IMR-90 (cell line): Measurements from ENCODE around the gene HOXA3. TPM values are rescaled to one million over a fixed set of nuclear protein-coding genes. Genes with fewer than 3 reads are reported as not detected.

ENCODE experiments used
- CEBPB ChIP-seq: IDR thresholded peaks from 2 replicates; pipeline ENCODE4 v1.6.1; 2012; ENCODE audit warnings: low read depth, low read length, improper control_type of control experiment
- CHD1 ChIP-seq: IDR thresholded peaks from 2 replicates; pipeline ENCODE4 v1.6.1; 2012; ENCODE audit warnings: low read depth, low read length, improper control_type of control experiment
- NFE2L2 ChIP-seq: fragments of 150-350 bp; IDR thresholded peaks from 2 replicates; pipeline ENCODE4 v1.6.1; 2016; ENCODE audit warnings: low read depth, mild to moderate bottlenecking, low read length
- POLR2A ChIP-seq: IDR thresholded peaks from 2 replicates; pipeline ENCODE4 v1.6.1; 2012; ENCODE audit warnings: mild to moderate bottlenecking, low read depth, low read length
- RCOR1 ChIP-seq: IDR thresholded peaks from 2 replicates; pipeline ENCODE4 v1.6.1; 2012; ENCODE audit warnings: mild to moderate bottlenecking, low read length, improper control_type of control experiment; ENCODE audit not compliant: insufficient replicate concordance
- polyA plus RNA-seq, 3 experiments: library from polyadenylated mRNA; depleted of rRNA; stranded (reverse); fragments of >200 nt; gene quantifications; 2 replicates each; pipeline ENCODE4 v1.2.3, GENCODE V29; 2012; ENCODE audit warnings: low replicate concordance in 1 of 3
- total RNA-seq: library from RNA; depleted of rRNA; stranded (reverse); fragments of >200 nt; gene quantifications from 2 replicates; pipeline ENCODE4 v1.2.3, GENCODE V29; 2012
- TF ChIP-seq, protein P1 (sequence below): conservative IDR thresholded peaks from 2 replicates; pipeline ENCODE4 v1.5.1; 2012; ENCODE audit warnings: mild to moderate bottlenecking, low read depth, low read length, improper control_type of control experiment

HOXA3 gene
- total and polyA plus RNA-seq, 2 of the 4 experiments (the other 2 are of a cell fraction) = 0.90 to 5.4 TPM

GRCh38 chr7:27173511-27173955, 21.1 kb upstream of the HOXA3 start (continued):
- TF ChIP-seq, protein P1, sequence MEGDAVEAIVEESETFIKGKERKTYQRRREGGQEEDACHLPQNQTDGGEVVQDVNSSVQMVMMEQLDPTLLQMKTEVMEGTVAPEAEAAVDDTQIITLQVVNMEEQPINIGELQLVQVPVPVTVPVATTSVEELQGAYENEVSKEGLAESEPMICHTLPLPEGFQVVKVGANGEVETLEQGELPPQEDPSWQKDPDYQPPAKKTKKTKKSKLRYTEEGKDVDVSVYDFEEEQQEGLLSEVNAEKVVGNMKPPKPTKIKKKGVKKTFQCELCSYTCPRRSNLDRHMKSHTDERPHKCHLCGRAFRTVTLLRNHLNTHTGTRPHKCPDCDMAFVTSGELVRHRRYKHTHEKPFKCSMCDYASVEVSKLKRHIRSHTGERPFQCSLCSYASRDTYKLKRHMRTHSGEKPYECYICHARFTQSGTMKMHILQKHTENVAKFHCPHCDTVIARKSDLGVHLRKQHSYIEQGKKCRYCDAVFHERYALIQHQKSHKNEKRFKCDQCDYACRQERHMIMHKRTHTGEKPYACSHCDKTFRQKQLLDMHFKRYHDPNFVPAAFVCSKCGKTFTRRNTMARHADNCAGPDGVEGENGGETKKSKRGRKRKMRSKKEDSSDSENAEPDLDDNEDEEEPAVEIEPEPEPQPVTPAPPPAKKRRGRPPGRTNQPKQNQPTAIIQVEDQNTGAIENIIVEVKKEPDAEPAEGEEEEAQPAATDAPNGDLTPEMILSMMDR = no peak
- TF ChIP-seq RCOR1 = no peak
- no peak for TF ChIP-seq CHD1
- no peak for TF ChIP-seq POLR2A
- no peak for TF ChIP-seq CEBPB
- no peak for TF ChIP-seq NFE2L2
